NCI-H2107 treated with DMSO at 0.1 percent for 48 hours (cell line): ENCODE measurements around the gene AP4E1.
"Not testable (repeated sequence)": the region's sequence is repeated elsewhere in the genome, so short reads cannot be mapped to it uniquely, and the experiment has no call there.

ENCODE experiments used
- DNase-seq: peaks from one replicate; lab custom pipeline; 2025; ENCODE audit not compliant: unreplicated experiment; lab: John Stamatoyannopoulos, UW

AP4E1 gene

DNA sequence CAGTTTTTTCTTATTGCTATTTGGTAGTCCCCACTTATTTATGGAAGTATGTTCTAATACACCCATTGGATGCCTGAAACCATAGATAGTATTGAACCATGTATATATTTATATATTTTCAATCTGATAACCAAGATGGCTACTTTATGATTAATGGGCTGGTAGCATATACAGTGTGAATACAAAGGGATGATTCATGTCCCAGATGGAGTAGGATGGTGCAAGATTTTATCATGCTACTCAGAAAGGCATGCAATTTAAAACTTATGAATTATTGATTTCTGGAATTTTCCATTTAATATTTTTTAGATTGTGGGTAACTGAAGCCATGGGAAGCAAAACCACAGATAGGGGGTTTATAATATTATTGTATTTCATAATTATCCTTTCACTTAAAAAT is 35.2 kb downstream of the AP4E1 start:
- no peak for DNase-seq

DNA sequence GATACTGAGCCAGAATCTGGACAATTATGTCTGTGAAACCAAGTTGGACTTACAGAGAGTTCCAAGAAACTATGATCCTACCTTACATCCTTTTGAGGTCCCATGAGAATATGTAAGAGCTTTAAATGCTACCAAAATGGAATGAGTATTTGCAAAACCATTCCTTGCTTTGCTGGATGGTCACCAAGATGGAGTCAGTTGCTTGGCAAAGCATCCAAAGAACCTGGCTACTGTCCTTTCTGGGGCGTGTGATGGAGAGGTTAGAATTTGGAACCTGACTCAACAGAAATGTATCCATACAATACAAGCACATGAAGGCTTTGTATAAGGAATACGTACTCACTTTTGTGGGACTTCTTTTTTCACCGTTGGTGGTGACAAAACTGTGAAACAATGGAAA is 36.2 kb downstream of the AP4E1 start:
- DNase-seq, result no peak

DNA sequence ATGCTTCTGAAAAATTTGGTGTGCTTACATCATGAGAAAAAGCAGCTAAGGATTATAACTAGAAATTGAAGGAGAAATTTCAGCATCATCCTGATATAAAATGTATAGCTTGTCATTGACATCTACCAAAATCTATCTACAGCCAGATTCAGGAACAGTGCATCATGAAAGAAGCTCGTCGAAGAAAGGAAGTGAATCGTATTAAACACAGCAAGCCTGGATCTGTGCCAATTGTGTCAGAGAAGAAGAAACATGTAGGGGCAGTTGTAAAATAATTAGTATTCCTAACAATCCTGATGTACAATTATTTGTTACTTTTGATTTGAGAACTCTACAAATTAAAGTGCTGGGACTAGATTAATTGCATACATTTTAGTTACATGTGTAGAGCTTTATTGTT is 37.2 kb downstream of the AP4E1 start:
- no peak for DNase-seq

DNA sequence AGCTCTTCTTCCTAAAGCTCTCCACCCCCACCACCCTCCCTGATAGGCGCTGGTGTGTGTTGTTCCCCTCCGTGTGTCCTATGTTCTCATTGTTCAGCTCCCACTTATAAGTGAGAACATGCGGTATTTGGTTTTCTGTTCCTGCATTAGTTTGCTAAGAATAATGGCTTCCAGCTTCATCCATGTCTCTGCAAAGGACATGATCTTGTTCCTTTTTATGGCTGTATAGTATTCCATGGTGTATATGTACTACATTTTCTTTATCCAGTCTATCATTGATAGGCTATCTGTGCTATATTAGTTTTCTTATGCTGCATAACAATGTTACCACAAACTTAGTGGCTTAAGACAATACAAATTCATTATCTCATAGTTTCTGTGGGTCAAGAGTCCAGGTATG is 42.3 kb downstream of the AP4E1 start:
- not testable (repeated sequence) for DNase-seq

GRCh38 chr15:50953302-50953701 is 44.8 kb downstream of the AP4E1 start:
- no peak for DNase-seq

GRCh38 chr15:50954837-50955236 is 46.4 kb downstream of the AP4E1 start:
- DNase-seq, result not testable (repeated sequence)

- DNase-seq, result no peak
Measured at GRCh38 chr15:50959717-50960116, 51.2 kb downstream of the AP4E1 start.

GRCh38 chr15:50964075-50964474 is 55.6 kb downstream of the AP4E1 start:
- no peak for DNase-seq

GRCh38 chr15:50968353-50968752 is 59.9 kb downstream of the AP4E1 start:
- no peak for DNase-seq

GRCh38 chr15:50970524-50970923 is 62.0 kb downstream of the AP4E1 start:
- no peak for DNase-seq

DNA sequence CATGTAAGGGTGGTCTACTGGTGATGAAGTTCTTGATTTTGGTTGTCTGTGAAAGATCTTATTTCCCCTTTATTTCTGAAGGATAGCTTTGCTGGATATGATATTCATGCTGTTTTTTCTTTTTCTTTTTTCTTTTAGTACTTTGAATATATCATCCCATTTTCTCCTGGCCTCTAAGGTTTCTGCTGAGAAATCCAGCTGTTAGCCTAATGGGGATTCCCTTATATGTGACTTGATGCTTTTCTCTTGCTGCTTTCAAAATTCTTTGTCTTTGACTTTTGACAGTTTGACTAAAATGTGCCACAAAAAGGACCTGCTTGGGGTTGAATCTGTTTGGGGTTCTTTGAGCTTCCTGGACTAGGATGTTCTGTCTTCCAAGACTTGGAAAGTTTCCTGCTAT is 62.6 kb downstream of the AP4E1 start:
- no peak for DNase-seq

DNA sequence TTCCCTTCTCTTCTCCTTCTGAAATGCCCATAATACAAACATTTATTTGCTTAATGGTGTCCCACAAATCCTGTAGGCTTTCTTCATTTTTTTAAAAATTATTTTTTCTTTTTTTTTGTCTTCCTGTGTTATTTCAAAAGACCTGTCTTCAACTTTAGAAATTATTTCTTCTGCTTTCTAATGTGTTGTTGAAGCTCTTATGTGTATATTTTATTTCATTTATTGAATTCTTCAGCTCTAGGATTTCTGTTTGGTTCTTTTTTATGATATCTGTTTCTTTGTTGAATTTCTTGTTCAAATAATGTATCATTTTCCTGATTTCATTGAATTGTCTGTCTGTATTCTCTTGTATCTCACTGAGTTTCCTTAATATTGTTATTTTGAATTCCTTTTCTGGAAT is 63.1 kb downstream of the AP4E1 start:
- no peak for DNase-seq

DNA sequence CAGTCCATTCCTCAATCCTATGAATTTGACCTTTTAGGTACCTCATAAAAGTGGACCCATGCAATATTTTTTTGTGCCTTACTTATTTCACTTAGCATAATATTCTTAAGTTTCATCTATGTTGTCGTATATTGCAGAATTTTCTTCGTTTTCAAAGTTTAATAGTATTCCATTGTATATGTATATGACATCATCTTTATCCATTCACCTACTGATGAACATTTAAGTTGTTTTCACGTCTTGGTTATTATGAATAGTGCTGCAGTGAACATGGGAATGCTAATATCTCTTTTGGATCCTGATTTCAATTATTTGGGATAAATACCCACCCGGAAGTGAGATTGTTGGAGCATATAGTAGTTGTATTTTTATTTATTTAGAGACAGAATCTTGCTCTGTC is 65.1 kb downstream of the AP4E1 start:
- no peak for DNase-seq

- no peak for DNase-seq
Measured at GRCh38 chr15:50977162-50977561, 68.7 kb downstream of the AP4E1 start.

DNA sequence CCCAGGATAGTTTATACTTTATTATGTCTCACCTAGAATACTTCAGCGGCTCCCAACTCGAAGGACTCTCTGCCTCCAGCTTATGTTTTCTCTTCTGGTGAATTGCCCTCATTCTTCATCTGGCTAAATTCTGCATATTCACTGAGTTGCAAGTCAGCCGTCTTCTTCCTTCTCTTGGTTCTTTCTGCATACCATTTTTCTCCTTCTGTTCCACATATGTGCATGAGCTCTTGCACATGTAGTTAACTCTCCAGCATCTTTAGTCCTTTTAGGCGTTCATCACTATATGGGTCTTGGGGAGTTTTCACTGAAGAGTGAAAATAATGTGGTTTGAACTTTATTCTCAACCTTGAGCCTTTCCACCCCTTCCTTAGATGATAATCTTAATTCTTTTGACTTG is 70.1 kb downstream of the AP4E1 start:
- DNase-seq, result no peak

- DNase-seq, result no peak
Measured at GRCh38 chr15:50979041-50979440, 70.6 kb downstream of the AP4E1 start.

DNA sequence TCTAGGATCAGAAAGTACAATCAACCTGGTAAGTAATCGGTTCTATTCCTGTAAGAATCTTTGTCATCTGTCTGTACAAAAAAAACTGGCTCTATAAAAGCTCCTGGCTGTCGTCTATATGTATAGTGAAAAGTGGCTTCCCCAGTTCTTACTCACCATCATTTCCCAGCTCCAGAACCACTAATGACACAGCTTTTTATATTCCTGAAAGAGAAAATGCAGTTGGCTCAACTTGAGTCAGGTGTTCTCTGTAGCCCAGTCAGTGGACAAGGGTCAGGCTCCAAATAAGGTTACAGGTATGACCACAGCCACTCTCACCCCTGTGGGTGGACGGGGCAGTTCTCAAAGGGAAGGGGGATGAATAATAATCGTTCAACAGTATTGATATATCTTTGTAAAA is 85.1 kb downstream of the AP4E1 start:
- DNase-seq, result no peak

DNA sequence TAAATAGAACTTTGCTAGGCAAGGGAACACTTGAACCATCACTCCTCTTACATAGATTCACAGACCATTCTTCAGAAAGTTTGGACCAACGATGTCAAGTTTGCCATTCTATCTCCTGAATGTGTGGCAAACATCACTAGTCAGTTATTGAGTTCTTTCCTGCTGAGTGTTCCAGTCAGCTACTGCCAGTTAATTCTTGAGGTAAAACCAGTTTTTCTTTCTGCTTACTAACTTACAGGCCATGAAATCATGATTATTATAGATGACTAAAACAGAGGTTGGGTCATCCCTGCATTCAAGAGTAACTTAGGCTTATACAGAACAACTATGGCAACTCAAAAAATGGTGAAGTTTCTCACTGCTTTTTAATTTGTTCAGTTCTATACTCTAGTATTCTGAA is 88.2 kb downstream of the AP4E1 start:
- no peak for DNase-seq

GRCh38 chr15:50997371-50998051 is 89.0 kb downstream of the AP4E1 start:
- DNase-seq, result no peak

- no peak for DNase-seq
Measured at GRCh38 chr15:51004103-51004551, 95.6 kb downstream of the AP4E1 start.

DNA sequence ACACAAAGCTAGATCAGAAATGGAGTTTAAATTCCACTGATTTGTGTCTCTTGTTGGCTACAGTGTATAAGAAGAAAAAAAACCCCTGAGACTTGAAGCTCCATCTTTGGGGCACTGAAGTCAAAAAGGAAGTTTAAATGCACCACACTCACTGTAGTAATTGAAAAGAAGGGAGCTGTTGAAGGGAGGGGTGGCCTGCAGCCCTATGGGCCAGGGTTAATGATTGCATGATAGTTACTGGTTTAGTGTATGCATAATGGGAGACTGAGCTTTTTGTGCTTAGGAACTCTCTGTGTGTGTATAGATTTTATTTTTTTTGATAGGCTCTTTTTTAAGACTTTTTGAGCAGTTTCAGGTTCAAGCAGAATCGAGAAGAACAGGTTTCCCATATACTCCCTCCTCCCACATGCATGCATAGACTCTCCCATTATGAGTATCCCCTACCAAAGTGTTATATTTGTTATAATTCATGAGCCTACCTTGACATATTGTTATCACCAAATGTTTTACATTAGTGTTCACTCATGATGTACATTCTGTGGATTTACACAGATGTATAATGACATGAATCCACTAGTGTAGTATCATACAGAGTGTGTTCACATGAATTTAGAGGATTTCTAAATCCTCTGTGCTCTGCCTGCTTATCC is 98.0 kb downstream of the AP4E1 start:
- DNase-seq, result no peak

- DNase-seq, result no peak
Measured at GRCh38 chr15:51007131-51007666, 98.7 kb downstream of the AP4E1 start.

DNA sequence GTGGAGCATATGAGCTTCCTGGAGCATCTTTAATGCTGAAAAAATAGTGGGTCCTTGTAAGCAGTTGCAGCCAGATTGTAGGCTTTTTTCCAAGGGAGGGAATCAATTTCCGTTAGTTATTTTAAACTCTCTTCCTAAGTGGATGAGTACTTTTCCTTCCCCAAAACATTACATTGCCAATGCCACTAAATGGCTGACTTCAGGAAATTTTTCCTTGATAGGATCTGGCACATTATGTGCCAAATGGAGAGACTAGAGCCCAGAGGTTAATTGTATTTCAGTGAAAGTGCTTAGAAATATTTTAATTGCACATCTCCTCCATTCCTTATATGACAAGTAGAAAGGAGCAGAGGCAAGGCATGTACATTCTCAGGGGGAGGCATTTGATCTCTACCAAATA is 102.7 kb downstream of the AP4E1 start:
- DNase-seq, result no peak
